Measurements from ENCODE around the gene C1orf210.
A peak's percentile ranks its signal among the peaks of the same experiment; 100 is the strongest.

The C1orf210 gene

GRCh38 chr1:43275826-43276620, 9.4 kb downstream of the C1orf210 start:
- Histone ChIP-seq H3K9ac (ENCODE audit: low read length) (no peak overlapping the region), H3K4me1 (ENCODE audit: control insufficient read depth, low read depth, low read length) (peaks cover 1% of the 10 kb centered on the region), H3K36me3 (ENCODE audit: control insufficient read depth, low read depth, low read length) (no peaks in the 10 kb centered on the region), H3K4me3 (ENCODE audit: low read length) (no peak overlapping the region), H3K9me3 (ENCODE audit: control insufficient read depth, low read depth, low read length) (no peaks in the 10 kb centered on the region), H3K27me3 (ENCODE audit: control insufficient read depth, insufficient read depth, low read length) (no peaks in the 10 kb centered on the region), H3K27ac (ENCODE audit: low read length) (no peak overlapping the region)

DNA sequence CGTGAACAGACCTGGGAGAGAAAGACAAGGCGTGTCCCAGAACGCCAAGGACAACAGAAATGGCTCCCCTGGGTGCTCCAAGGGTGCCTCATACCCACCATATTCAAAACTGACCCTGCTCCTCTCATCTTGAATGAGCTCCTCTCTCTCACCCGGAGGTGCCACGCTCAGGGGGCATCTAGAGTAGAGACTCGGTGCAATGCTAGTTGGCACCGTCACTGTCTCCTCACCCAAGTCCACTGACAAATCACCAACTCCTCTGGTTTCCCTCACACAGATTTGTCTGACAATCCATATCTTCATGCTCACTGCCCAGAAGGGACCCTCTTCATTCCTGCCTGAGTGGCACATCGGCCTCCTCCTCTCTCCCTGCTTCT, 10.6 kb downstream of the C1orf210 start:
- H3K36me3 ChIP-seq (ENCODE audit: control insufficient read depth, low read depth, low read length) = no peaks in the 10 kb centered on the region
- peaks cover 8% of the 10 kb centered on the region for H3K4me1 ChIP-seq (ENCODE audit: control insufficient read depth, low read depth, low read length)
- H3K9ac ChIP-seq (ENCODE audit: low read length) = no peak overlapping the region
- H3K27me3 ChIP-seq (ENCODE audit: control insufficient read depth, insufficient read depth, low read length) = no peaks in the 10 kb centered on the region
- no peak overlapping the region for H3K27ac ChIP-seq (ENCODE audit: low read length)
- no peaks in the 10 kb centered on the region for H3K9me3 ChIP-seq (ENCODE audit: control insufficient read depth, low read depth, low read length)
- no peak overlapping the region for H3K4me3 ChIP-seq (ENCODE audit: low read length)

GRCh38 chr1:43274125-43274803, 11.1 kb downstream of the C1orf210 start:
- Histone ChIP-seq H3K4me3 (ENCODE audit: low read length) (no peak overlapping the region), H3K4me1 (ENCODE audit: control insufficient read depth, low read depth, low read length) (peaks cover 12% of the 10 kb centered on the region), H3K27me3 (ENCODE audit: control insufficient read depth, insufficient read depth, low read length) (no peaks in the 10 kb centered on the region), H3K27ac (ENCODE audit: low read length) (no peak overlapping the region), H3K9ac (ENCODE audit: low read length) (no peak overlapping the region), H3K9me3 (ENCODE audit: control insufficient read depth, low read depth, low read length) (no peaks in the 10 kb centered on the region), H3K36me3 (ENCODE audit: control insufficient read depth, low read depth, low read length) (no peaks in the 10 kb centered on the region)

GRCh38 chr1:43273708-43274107, 11.7 kb downstream of the C1orf210 start:
- H3K27ac ChIP-seq (ENCODE audit: low read length) = no peak overlapping the region
- H3K27me3 ChIP-seq (ENCODE audit: control insufficient read depth, insufficient read depth, low read length) = no peaks in the 10 kb centered on the region

DNA sequence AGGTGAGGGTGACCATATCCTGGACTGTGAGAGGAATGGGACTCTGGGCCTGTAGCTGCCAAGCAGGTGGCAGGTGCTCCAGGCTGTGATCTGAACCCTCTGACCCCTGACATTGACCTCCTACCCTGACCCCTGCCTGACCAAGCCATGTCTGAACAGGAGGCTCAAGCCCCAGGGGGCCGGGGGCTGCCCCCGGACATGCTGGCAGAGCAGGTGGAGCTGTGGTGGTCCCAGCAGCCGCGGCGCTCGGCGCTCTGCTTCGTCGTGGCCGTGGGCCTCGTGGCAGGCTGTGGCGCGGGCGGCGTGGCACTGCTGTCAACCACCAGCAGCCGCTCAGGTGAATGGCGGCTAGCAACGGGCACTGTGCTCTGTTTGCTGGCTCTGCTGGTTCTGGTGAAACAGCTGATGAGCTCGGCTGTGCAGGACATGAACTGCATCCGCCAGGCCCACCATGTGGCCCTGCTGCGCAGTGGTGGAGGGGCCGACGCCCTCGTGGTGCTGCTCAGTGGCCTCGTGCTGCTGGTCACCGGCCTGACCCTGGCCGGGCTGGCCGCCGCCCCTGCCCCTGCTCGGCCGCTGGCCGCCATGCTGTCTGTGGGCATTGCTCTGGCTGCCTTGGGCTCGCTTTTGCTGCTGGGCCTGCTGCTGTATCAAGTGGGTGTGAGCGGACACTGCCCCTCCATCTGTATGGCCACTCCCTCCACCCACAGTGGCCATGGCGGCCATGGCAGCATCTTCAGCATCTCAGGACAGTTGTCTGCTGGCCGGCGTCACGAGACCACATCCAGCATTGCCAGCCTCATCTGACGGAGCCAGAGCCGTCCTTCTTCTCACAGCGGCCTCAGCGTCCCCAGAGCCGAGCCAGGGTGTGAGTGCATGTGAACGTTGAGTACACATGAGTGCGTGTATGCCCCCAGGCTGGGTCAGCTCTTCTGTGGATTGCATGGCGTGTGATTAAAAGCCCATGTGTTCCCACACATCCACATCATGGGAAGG, 12.5 kb downstream of the C1orf210 start:
- Histone ChIP-seq H3K36me3 (ENCODE audit: control insufficient read depth, low read depth, low read length) (no peaks in the 10 kb centered on the region), H3K9me3 (ENCODE audit: control insufficient read depth, low read depth, low read length) (no peaks in the 10 kb centered on the region), H3K4me1 (ENCODE audit: control insufficient read depth, low read depth, low read length) (peaks cover 12% of the 10 kb centered on the region), H3K27me3 (ENCODE audit: control insufficient read depth, insufficient read depth, low read length) (no peaks in the 10 kb centered on the region), H3K9ac (ENCODE audit: low read length) (no peak overlapping the region), H3K4me3 (ENCODE audit: low read length) (no peak overlapping the region), H3K27ac (ENCODE audit: low read length) (no peak overlapping the region)

More at GRCh38 chr1:43273708-43274107, 11.7 kb downstream of the C1orf210 start:
- Histone ChIP-seq H3K36me3 (ENCODE audit: control insufficient read depth, low read depth, low read length) (no peaks in the 10 kb centered on the region), H3K9ac (ENCODE audit: low read length) (no peak overlapping the region), H3K4me1 (ENCODE audit: control insufficient read depth, low read depth, low read length) (peaks cover 12% of the 10 kb centered on the region), H3K9me3 (ENCODE audit: control insufficient read depth, low read depth, low read length) (no peaks in the 10 kb centered on the region), H3K4me3 (ENCODE audit: low read length) (no peak overlapping the region)

- no peaks in the 10 kb centered on the region for H3K27me3 ChIP-seq (ENCODE audit: control insufficient read depth, insufficient read depth, low read length)
Measured at GRCh38 chr1:43272161-43272560, 13.2 kb downstream of the C1orf210 start.

DNA sequence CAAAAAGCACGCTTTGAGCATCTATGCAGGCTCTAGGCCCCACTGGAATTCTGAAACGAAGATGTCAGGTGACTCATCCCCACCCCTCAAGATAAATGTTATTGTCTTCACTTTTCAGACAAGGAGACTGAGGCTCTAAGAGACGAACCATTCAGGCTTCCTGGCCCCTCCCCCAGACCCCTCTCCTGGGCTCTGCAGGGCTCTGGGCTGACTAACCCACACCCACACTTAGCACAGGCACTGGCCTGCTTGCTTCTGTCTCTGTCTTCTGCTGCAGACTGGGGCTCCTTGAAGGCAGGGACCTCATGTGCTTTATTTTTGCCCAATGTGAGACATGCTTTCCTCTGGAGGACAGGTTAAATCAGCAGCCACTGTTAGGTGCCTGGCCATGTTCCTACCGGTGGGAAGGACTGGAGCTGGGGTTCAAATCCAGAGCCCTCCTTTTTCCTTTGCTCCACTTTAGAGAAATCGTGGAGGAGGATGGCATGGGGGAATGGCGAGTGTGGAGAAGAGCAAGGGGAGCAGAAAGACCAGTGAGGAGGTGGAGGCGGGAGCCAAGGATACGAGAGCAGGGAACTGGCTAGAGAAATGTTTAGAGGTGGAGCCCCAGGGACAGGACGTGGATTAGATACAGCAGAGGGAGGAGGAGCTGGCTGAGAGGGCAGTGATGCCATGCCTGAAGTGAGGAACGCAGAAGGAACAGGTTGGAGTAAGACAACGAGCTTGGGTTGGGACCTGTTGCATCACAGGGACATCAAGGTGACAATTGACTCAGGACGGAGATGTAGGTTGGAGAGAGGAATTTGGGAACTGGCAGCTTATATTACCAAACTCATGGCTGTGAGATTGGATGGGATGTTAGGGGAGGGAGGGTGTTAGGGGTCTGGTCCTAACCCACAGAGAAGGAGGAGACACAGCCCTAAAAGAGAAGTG, 13.9 kb downstream of the C1orf210 start:
- Histone ChIP-seq H3K9me3 (ENCODE audit: control insufficient read depth, low read depth, low read length) (no peaks in the 10 kb centered on the region), H3K36me3 (ENCODE audit: control insufficient read depth, low read depth, low read length) (no peaks in the 10 kb centered on the region), H3K27ac (ENCODE audit: low read length) (no peak overlapping the region), H3K27me3 (ENCODE audit: control insufficient read depth, insufficient read depth, low read length) (no peaks in the 10 kb centered on the region), H3K9ac (ENCODE audit: low read length) (peak overlapping the region; percentile 28), H3K4me1 (ENCODE audit: control insufficient read depth, low read depth, low read length) (peaks cover 12% of the 10 kb centered on the region), H3K4me3 (ENCODE audit: low read length) (peak overlapping the region; percentile 71)

More at GRCh38 chr1:43272161-43272560, 13.2 kb downstream of the C1orf210 start:
- no peak overlapping the region for H3K27ac ChIP-seq (ENCODE audit: low read length)
- H3K4me3 ChIP-seq (ENCODE audit: low read length) = no peak overlapping the region
- no peak overlapping the region for H3K9ac ChIP-seq (ENCODE audit: low read length)
- H3K36me3 ChIP-seq (ENCODE audit: control insufficient read depth, low read depth, low read length) = no peaks in the 10 kb centered on the region
- no peaks in the 10 kb centered on the region for H3K9me3 ChIP-seq (ENCODE audit: control insufficient read depth, low read depth, low read length)
- H3K4me1 ChIP-seq (ENCODE audit: control insufficient read depth, low read depth, low read length) = peaks cover 12% of the 10 kb centered on the region

DNA sequence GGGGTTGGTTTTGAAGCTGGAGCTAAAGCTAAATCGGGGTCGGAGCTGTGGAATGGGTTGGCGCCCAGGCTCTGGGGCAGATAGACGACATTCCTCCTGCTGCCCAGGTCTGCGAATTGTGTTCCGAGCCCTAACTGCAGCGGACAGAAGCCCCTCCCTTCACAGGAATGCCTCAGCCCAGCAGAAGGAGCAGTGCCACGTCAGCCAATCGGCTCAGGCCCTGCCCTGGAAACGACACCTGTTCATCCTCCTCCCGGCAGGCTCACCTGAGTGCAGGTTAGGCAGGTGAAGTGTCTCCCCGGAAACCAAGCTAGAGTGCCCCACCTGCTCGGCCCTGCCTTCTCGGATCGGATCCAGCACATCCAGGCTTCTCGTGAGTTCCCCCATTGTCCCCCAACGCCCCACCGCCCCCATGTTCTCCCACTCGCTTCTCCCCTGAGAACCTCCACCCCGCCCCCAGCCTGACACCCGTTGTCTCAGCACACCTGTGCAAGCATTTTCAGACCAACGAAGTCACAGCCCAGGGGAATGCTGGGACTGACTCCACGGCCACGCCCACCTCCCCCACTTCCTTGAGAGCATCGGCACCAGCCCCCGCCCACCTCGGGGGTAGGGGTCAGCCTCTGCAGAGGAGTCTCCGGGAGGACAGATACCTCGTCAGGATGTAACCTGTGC, 14.8 kb downstream of the C1orf210 start:
- Histone ChIP-seq H3K4me3 (ENCODE audit: low read length) (peak overlapping the region; percentile 71), H3K4me1 (ENCODE audit: control insufficient read depth, low read depth, low read length) (peaks cover 12% of the 10 kb centered on the region), H3K27me3 (ENCODE audit: control insufficient read depth, insufficient read depth, low read length) (no peaks in the 10 kb centered on the region), H3K27ac (ENCODE audit: low read length) (no peak overlapping the region), H3K9me3 (ENCODE audit: control insufficient read depth, low read depth, low read length) (no peaks in the 10 kb centered on the region), H3K36me3 (ENCODE audit: control insufficient read depth, low read depth, low read length) (no peaks in the 10 kb centered on the region), H3K9ac (ENCODE audit: low read length) (peak overlapping the region; percentile 41)

DNA sequence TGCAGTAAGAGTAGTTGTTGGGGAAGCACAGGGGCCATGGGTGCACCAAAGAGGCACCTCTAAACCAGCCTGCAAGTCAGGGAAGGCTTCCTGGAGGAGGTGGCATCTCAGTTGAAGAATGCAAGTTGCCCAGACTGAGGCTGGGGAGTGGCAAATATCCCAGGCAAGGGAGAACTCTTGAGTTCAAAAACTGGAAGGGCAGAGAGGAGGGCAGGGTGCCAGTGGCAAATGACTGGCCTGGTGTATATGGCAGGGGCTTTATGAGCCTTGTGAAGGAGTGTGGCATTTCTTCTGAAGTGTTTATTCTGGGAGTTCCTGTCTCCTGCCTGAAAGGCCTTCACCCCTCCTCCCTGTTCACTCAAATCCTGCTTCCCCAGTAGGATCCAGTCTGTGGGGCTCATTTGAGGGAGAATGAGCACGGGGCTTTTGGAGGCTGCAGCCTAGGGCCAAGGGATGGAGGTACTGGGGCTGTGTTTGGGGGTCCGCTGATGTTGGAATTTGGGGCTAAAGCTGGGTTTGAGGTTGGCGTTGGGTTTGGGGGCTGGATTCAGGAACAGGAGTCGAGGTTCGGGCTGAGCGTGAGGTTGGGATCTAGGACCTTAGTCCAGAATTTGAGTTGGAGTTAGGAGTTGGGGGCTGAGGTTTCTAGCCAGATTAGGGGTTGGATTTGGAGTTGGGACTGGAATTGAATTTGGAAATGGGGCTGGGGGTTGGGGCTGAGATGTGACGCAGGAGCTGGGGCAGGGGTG, 15.6 kb downstream of the C1orf210 start, which contains the start of gene TMEM125:
Gene TMEM125, plus strand, starts transcription at position 357 of the 749 bp plus-strand sequence. CDS start 2,740 bp downstream, outside the sequence.
- Histone ChIP-seq H3K4me3 (ENCODE audit: low read length) (peak within 1 kb of the TSS; percentile 71), H3K27ac (ENCODE audit: low read length) (no peak within 1 kb of the TSS), H3K27me3 (ENCODE audit: control insufficient read depth, insufficient read depth, low read length) (no peaks in the 10 kb centered on the region), H3K9me3 (ENCODE audit: control insufficient read depth, low read depth, low read length) (no peaks in the 10 kb centered on the region), H3K36me3 (ENCODE audit: control insufficient read depth, low read depth, low read length) (no peaks in the 10 kb centered on the region), H3K9ac (ENCODE audit: low read length) (peak within 1 kb of the TSS; percentile 41), H3K4me1 (ENCODE audit: control insufficient read depth, low read depth, low read length) (peaks cover 12% of the 10 kb centered on the region)

Measured in iPS-18a (cell line).